Measurements from ENCODE around the gene PRDM8. TPM values are rescaled to one million over a fixed set of nuclear protein-coding genes. Genes with fewer than 3 reads are reported as not detected.

Gene PRDM8
- total RNA-seq, 1 experiment from 2014 or later = 5.3 TPM

GRCh38 chr4:80206521-80207171, 9.3 kb downstream of the PRDM8 start:
- Histone ChIP-seq H3K36me3 (ENCODE audit: control insufficient read depth, insufficient read depth, low read length) (no peaks in the 10 kb centered on the region), H3K9me3 (ENCODE audit: control insufficient read depth, insufficient read depth, low read depth, low read length) (no peaks in the 10 kb centered on the region), H3K27me3 (ENCODE audit: control insufficient read depth, insufficient read depth, low read length) (no peaks in the 10 kb centered on the region), H3K4me3 (ENCODE audit: low read depth in 2 of 2, low read length in 2 of 2) (no peak overlapping the region), H3K4me1 (ENCODE audit: control insufficient read depth, insufficient read depth, low read length) (no peaks in the 10 kb centered on the region), H3K27ac (ENCODE audit: low read length) (no peak overlapping the region)
- ATAC-seq = no peak
- ChIA-PET CTCF (no interaction called here), POLR2A (no interaction called here)
- intact Hi-C loops (cut with micrococcal nuclease; ENCODE audit: unreplicated experiment) = no loop called here
- no peak for TF ChIP-seq CTCF (IDR thresholded peaks at IDR 0.05)
- TF ChIP-seq REST (IDR thresholded peaks at IDR 0.05; ENCODE audit: insufficient read depth in 1 of 2, low read depth in 2 of 2, low read length in 1 of 2) = no peak
- no peak for TF ChIP-seq TCF7L2 (IDR thresholded peaks at IDR 0.05; ENCODE audit: low read depth, low read length)
- TF ChIP-seq SIN3A (IDR thresholded peaks at IDR 0.05; ENCODE audit: borderline replicate concordance, insufficient read depth, low read depth, low read length) = no peak
- TF ChIP-seq POLR2AphosphoS5 (IDR thresholded peaks at IDR 0.05; ENCODE audit: low read depth, low read length) = no peak
- no TSS peak for BruUV-seq (replicated peaks)
- no peak for DNase-seq (ENCODE audit: low read depth, low spot score)
- in situ Hi-C loops (cut with HindIII; ENCODE audit: low pct_unique_long_range_greater_than_20kb, low sequenced_read_pairs) = no loop called here

GRCh38 chr4:80207172-80207583, 9.9 kb downstream of the PRDM8 start:
- Histone ChIP-seq H3K9me3 (ENCODE audit: control insufficient read depth, insufficient read depth, low read depth, low read length) (no peaks in the 10 kb centered on the region), H3K4me1 (ENCODE audit: control insufficient read depth, insufficient read depth, low read length) (no peaks in the 10 kb centered on the region), H3K27me3 (ENCODE audit: control insufficient read depth, insufficient read depth, low read length) (no peaks in the 10 kb centered on the region), H3K36me3 (ENCODE audit: control insufficient read depth, insufficient read depth, low read length) (no peaks in the 10 kb centered on the region), H3K4me3 (ENCODE audit: low read depth in 2 of 2, low read length in 2 of 2) (no peak overlapping the region), H3K27ac (ENCODE audit: low read length) (no peak overlapping the region)
- intact Hi-C loops (cut with micrococcal nuclease; ENCODE audit: unreplicated experiment) = no loop called here
- CTCF ChIA-PET = no interaction called here
- ATAC-seq (no peak), DNase-seq (ENCODE audit: low read depth, low spot score) (no peak)
- TF ChIP-seq POLR2AphosphoS5 (IDR thresholded peaks at IDR 0.05; ENCODE audit: low read depth, low read length) (no peak), SIN3A (IDR thresholded peaks at IDR 0.05; ENCODE audit: borderline replicate concordance, insufficient read depth, low read depth, low read length) (no peak), CTCF (IDR thresholded peaks at IDR 0.05) (no peak), REST (IDR thresholded peaks at IDR 0.05; ENCODE audit: insufficient read depth in 1 of 2, low read depth in 2 of 2, low read length in 1 of 2) (no peak), TCF7L2 (IDR thresholded peaks at IDR 0.05; ENCODE audit: low read depth, low read length) (no peak)
- POLR2A ChIA-PET = no interaction called here
- in situ Hi-C loops (cut with HindIII; ENCODE audit: low pct_unique_long_range_greater_than_20kb, low sequenced_read_pairs) = no loop called here
- BruUV-seq (replicated peaks) = no TSS peak
